Heart right ventricle (tissue), 16 donors: ENCODE data around the gene LAGE3. TPM values are rescaled to one million over a fixed set of nuclear protein-coding genes. Genes with fewer than 3 reads are reported as not detected.

Experiments
- ATAC-seq, 8 donors: fragments of 200-7000 bp; cut with Tn5 transposase; one replicate each; pipeline ENCODE4 v1.9.1; 2020; ENCODE audit warnings: mild to moderate bottlenecking in 8 of 8, moderate library complexity in 8 of 8, moderate number of reproducible peaks in 1 of 8
- DNase-seq, 2 donors: peaks; one replicate each; pipeline ENCODE4 v3.0.0-alpha.2; 2020
- H3K27ac ChIP-seq, 10 donors: fragments of 200-600 bp; sonication (generic) in 2 of 10; one replicate each; pipeline versions ENCODE4 v1.5.0 to v1.8.0; 2020 to 2022; ENCODE audit warnings: mild to moderate bottlenecking in 3 of 10
- H3K27me3 ChIP-seq, 7 donors: fragments of 200-600 bp; one replicate each; pipeline ENCODE4 v1.8.0; 2021 to 2022; ENCODE audit warnings: mild to moderate bottlenecking in 2 of 7
- H3K36me3 ChIP-seq, 9 donors: fragments of 200-600 bp; sonication (generic) in 1 of 9; one replicate each; pipeline versions ENCODE4 v1.5.0 to v1.8.0; 2020 to 2022; ENCODE audit warnings: mild to moderate bottlenecking in 2 of 9
- H3K4me1 ChIP-seq, 9 donors: fragments of 200-600 bp; sonication (generic) in 1 of 9; one replicate each; pipeline versions ENCODE4 v1.5.0 to v1.8.0; 2020 to 2022; ENCODE audit warnings: mild to moderate bottlenecking in 4 of 9
- H3K4me3 ChIP-seq, 10 donors: fragments of 200-600 bp; sonication (generic) in 2 of 10; one replicate each; pipeline versions ENCODE4 v1.5.0 to v1.8.0; 2020 to 2022; ENCODE audit warnings: mild to moderate bottlenecking in 7 of 10, moderate library complexity in 2 of 10
- H3K9me3 ChIP-seq, 11 donors: fragments of 200-600 bp in 10 of 11; sonication (generic) in 2 of 11; one replicate each; pipeline versions ENCODE4 v1.5.0 to v1.8.0; 2013 to 2022; ENCODE audit warnings: mild to moderate bottlenecking in 2 of 11, control low read depth in 1 of 11, moderate library complexity in 1 of 11
- CTCF ChIP-seq, 9 donors: fragments of 200-600 bp; sonication (generic) in 2 of 9; IDR thresholded peaks; one replicate each; pipeline versions ENCODE4 v1.5.0 to v1.8.0; 2021 to 2022; ENCODE audit warnings: antibody characterized with exemption in 9 of 9, mild to moderate bottlenecking in 5 of 9, moderate library complexity in 1 of 9
- WGBS, 2 donors: extraction: QIAGEN DNeasy Blood & Tissue Kit; methylation state at CpG; one replicate each; pipeline ENCODE4 v1.1.7; 2013; ENCODE audit warnings: inconsistent platforms in 1 of 2; 5-methylcytosine and 5-hydroxymethylcytosine counted together
- intact Hi-C, 10 donors: fragments of 100-400 bp; cut with DNase I; formaldehyde crosslinking; loops; one replicate each; pipeline versions ENCODE4 v1.11.1 to v1.14.2; 2022
- polyA plus RNA-seq, 2 donors: library from polyadenylated mRNA; stranded (reverse); fragments of 200-250 nt; gene quantifications; one replicate each; pipeline ENCODE4 v1.2.3, GENCODE V29; 2013
- total RNA-seq, 10 donors: library from RNA; stranded (reverse); fragmentation: NEBNext Ultra II Directional in 3 of 10; extraction: Animal tissue kit (Norgen Biotek cat#: 25700) in 3 of 10; gene quantifications; one replicate each; pipeline versions ENCODE4 v1.2.1 to v1.2.4, GENCODE V29; 2021 to 2023
- donor health status: Arrhythmogenic right ventricular cardiomyopathy.
- donor health status: ischemic (EF 13 %, LVEDD 7.1; RV severe dilation, severe dysfunction).
- donor health status: healthy with polysubstance abuse.
- donor health status: DM: no; HTN: yes; CAD: no.
- donor health status: DM: no; HTN: no; CAD: no.
- donor health status: ischemic (EF 25% LVEDD 6.9; RV normal size, moderate dysfunction).
- donor health status: ischemic (EF 25% LVEDD 5.7; RV mildly dilated, moderate dysfunction).
- donor health status: healthy.
- donor health status: DM: yes; HTN: yes; CAD: no.
- donor health status: Ischemic cardiomyopathy.
- donor health status: ischemic (EF 35%, LVEDD 5.7; RV mildly dilated, moderate dysfunction).
- donor health status: nonischemic (EF 11% LVEDD 7.7; RV severe dilation, severe dysfunction).
- donor health status: DM: yes; HTN: yes; CAD: no.
- donor health status: PGD.
- donor health status: ischemic (EF 29% LVEDD 5.4; RV normal size, mild dysfunction).
- donor health status: nonischemic (EF 23%, LVEDD 6.1; RV moderate dilation, normal function).

LAGE3 gene
- total and polyA plus RNA-seq, 12 donors = 7.5 to 38.2 (median 17.7) TPM

- Histone ChIP-seq H3K27ac (peak overlapping the region in 7 of 10 donors; percentile 5 to 93 (median 29)), H3K27me3 (no peaks in the 10 kb centered on the region), H3K4me3 (no peak overlapping the region), H3K9me3 (no peaks in the 10 kb centered on the region), H3K36me3 (peaks cover 0 to 25% (median 0%) of the 10 kb centered on the region in 9 donors), H3K4me1 (peaks cover 0 to 38% (median 24%) of the 10 kb centered on the region in 9 donors)
- no peak for TF ChIP-seq CTCF (IDR thresholded peaks at IDR 0.05)
- intact Hi-C loops = no loop called here
- WGBS, 2 donors = 59 to 66% methylated on average over 14 to 16 of the region's 16 CpGs
- DNase-seq (no peak), ATAC-seq (peak in 3 of 8 donors; percentile 11 to 39 (median 27))
Observed at GRCh38 chrX:154484255-154485149, 5.4 kb upstream of the LAGE3 start.

GRCh38 chrX:154483325-154483724 is 4.2 kb upstream of the LAGE3 start:
- Histone ChIP-seq H3K9me3 (no peaks in the 10 kb centered on the region), H3K27ac (no peak overlapping the region), H3K4me3 (no peak overlapping the region), H3K27me3 (no peaks in the 10 kb centered on the region), H3K4me1 (peaks cover 0 to 34% (median 18%) of the 10 kb centered on the region in 9 donors), H3K36me3 (peaks cover 0 to 24% (median 0%) of the 10 kb centered on the region in 9 donors)
- ATAC-seq (no peak), DNase-seq (no peak)
- TF ChIP-seq CTCF (IDR thresholded peaks at IDR 0.05) = no peak
- intact Hi-C loops = no loop called here
- 74 to 76% methylated on average over 7 of the region's 7 CpGs for WGBS, 2 donors

- TF ChIP-seq CTCF (IDR thresholded peaks at IDR 0.05) = no peak
- no peaks in the 10 kb centered on the region for H3K9me3 ChIP-seq
- H3K4me1 ChIP-seq = peaks cover 0 to 38% (median 18%) of the 10 kb centered on the region in 9 donors
- intact Hi-C loops = no loop called here
- peaks cover 0 to 18% (median 0%) of the 10 kb centered on the region in 9 donors for H3K36me3 ChIP-seq
- ATAC-seq = no peak
- no peaks in the 10 kb centered on the region for H3K27me3 ChIP-seq
- WGBS, 2 donors = 72 to 73% methylated on average over 4 to 7 of the region's 7 CpGs
- DNase-seq = no peak
- no peak overlapping the region for H3K4me3 ChIP-seq
- H3K27ac ChIP-seq = no peak overlapping the region
Observed at GRCh38 chrX:154482786-154483185, 3.7 kb upstream of the LAGE3 start.

- H3K4me1 ChIP-seq = peaks cover 0 to 35% (median 16%) of the 10 kb centered on the region in 9 donors
- H3K27me3 ChIP-seq = no peaks in the 10 kb centered on the region
- peaks cover 0 to 13% (median 0%) of the 10 kb centered on the region in 9 donors for H3K36me3 ChIP-seq
- DNase-seq = no peak
- no peak for TF ChIP-seq CTCF (IDR thresholded peaks at IDR 0.05)
- intact Hi-C loops = no loop called here
- no peak for ATAC-seq
- no peaks in the 10 kb centered on the region for H3K9me3 ChIP-seq
- WGBS, 2 donors = 72 to 78% methylated on average over 10 to 14 of the region's 14 CpGs
- no peak overlapping the region for H3K4me3 ChIP-seq
- H3K27ac ChIP-seq = no peak overlapping the region
Observed at GRCh38 chrX:154481911-154482601, 3.0 kb upstream of the LAGE3 start.
